Activated naive CD4-positive, alpha-beta T cell treated with anti-CD3 and anti-CD28 coated beads, Interleukin-2, amount 10 ng/mL, durations not matched to agents 7 days and 5 days (primary cell): ENCODE measurements around the gene ORC2.
"Not testable (repeated sequence)": the region's sequence is repeated elsewhere in the genome, so short reads cannot be mapped to it uniquely, and the experiment has no call there.

Experiments
- CTCF ChIA-PET: fragments of 350-600 bp; sonication (Branson Sonifier 250); formaldehyde crosslinking; loops from one replicate; lab custom pipeline; 2021; ENCODE audit warnings: antibody characterized with exemption; lab: Charles Lee
- DNase-seq: peaks from one replicate; pipeline ENCODE4 v3.0.0-alpha.2; 2020
- H3K27ac Mint-ChIP-seq: one replicate; pipeline ENCODE4 v1.8.0; 2021; ENCODE audit warnings: mild to moderate bottlenecking, moderate library complexity, mixed read lengths
- H3K27me3 Mint-ChIP-seq: one replicate; pipeline ENCODE4 v1.8.0; 2021; ENCODE audit warnings: mild to moderate bottlenecking, mixed read lengths
- H3K36me3 Mint-ChIP-seq: one replicate; pipeline ENCODE4 v1.8.0; 2021; ENCODE audit warnings: mixed read lengths
- H3K4me1 Mint-ChIP-seq: one replicate; pipeline ENCODE4 v1.8.0; 2021; ENCODE audit warnings: mixed read lengths
- H3K4me3 Mint-ChIP-seq: one replicate; pipeline ENCODE4 v1.8.0; 2021; ENCODE audit warnings: mild to moderate bottlenecking, moderate library complexity, mixed read lengths
- H3K9me3 Mint-ChIP-seq: one replicate; pipeline ENCODE4 v1.8.0; 2021; ENCODE audit warnings: mixed read lengths

Gene ORC2

GRCh38 chr2:200909958-200910357 is 53.5 kb downstream of the ORC2 start:
- Mint-ChIP-seq H3K36me3 (peaks cover 33% of the 10 kb centered on the region), H3K9me3 (no peaks in the 10 kb centered on the region), H3K27me3 (no peaks in the 10 kb centered on the region), H3K27ac (no peak overlapping the region), H3K4me3 (no peak overlapping the region), H3K4me1 (no peaks in the 10 kb centered on the region)
- CTCF ChIA-PET: interaction anchor here (2.8 kb wide), 1 partner anchor 159 kb away, joined by 8 read pairs; no protein-coding TSS in a partner anchor
- no peak for DNase-seq

DNA sequence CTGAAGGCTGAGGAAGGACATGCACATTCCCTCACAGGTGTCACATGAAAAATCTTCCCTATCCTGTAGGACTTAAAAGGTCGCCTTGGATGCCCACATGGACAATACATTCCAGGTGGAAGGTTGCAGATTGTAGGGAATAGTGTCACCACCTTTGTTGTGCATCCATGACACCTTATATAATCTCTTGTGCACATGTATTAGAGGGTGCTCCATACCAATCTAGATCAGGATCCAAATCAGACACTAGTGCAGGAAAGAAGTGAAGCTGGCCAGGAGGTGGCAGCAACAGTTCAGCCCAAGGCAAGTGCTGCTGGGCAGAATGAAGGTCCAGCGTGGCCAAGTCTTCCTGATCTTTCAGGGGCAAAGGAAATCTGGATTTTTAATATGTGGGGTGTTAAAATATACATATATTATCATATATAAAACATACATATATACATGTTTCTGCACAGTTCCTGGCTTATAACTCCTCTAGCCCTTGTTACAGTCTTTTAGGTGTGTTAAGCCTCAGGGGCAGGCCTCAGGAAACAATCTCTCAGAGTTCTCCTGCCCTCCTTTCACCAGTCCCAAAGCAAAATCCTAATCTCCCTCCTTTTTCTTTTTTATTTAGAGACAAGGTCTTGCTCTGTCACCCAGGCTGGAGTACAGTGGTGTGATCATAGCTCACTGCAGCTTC is 57.7 kb downstream of the ORC2 start:
- H3K9me3 Mint-ChIP-seq: no peaks in the 10 kb centered on the region
- H3K27ac Mint-ChIP-seq: peak overlapping the region; percentile 38
- CTCF ChIA-PET: interaction anchor here (0.6 to 6.1 kb wide), 21 partner anchors 8 to 327 kb away, joined by 3 to 104 read pairs (median 4); partner anchors contain the start of genes CASP10, HYCC2, NDUFB3 and NIF3L1
- H3K27me3 Mint-ChIP-seq: no peaks in the 10 kb centered on the region
- H3K36me3 Mint-ChIP-seq: peaks cover 35% of the 10 kb centered on the region
- H3K4me1 Mint-ChIP-seq: peaks cover 9% of the 10 kb centered on the region
- DNase-seq: peak; percentile 75
- H3K4me3 Mint-ChIP-seq: no peak overlapping the region

GRCh38 chr2:200901459-200902072 is 61.9 kb downstream of the ORC2 start:
- H3K36me3 Mint-ChIP-seq: peaks cover 51% of the 10 kb centered on the region

DNA sequence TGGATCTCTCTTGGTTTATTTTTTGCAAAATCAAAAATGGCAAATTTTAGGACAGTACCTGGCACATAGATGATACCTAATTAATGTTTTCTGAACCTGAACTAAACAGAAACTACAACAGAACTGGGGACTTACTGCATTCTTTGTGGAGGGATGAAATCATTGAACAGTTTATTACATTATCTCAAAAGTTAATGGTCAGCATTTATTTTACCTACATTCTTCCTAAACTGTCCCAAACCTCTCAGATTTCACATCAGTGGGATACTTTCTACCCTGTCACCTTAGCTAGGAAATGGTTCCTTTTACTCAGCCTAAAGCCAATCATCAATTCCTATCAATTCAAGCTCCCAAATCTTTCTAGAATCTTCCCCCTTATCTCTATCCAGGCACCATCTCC is 64.0 kb downstream of the ORC2 start:
- Mint-ChIP-seq H3K36me3 (peaks cover 54% of the 10 kb centered on the region), H3K4me3 (no peak overlapping the region), H3K4me1 (peaks cover 11% of the 10 kb centered on the region), H3K9me3 (no peaks in the 10 kb centered on the region), H3K27me3 (no peaks in the 10 kb centered on the region), H3K27ac (no peak overlapping the region)
- DNase-seq: no peak
- CTCF ChIA-PET: interaction anchor here (2.5 kb wide), 1 partner anchor 10 kb away, joined by 14 read pairs; the partner anchor contains the start of gene NIF3L1

More at GRCh38 chr2:200901459-200902072, 61.9 kb downstream of the ORC2 start:
- Mint-ChIP-seq H3K27me3 (no peaks in the 10 kb centered on the region), H3K4me3 (no peak overlapping the region), H3K9me3 (no peaks in the 10 kb centered on the region), H3K27ac (peak overlapping the region; percentile 75), H3K4me1 (peaks cover 11% of the 10 kb centered on the region)
- peak; percentile 84 for DNase-seq
- CTCF ChIA-PET: interaction anchor here (0.7 to 3.5 kb wide), 31 partner anchors 9 to 331 kb away, joined by 3 to 30 read pairs (median 4); partner anchors contain the start of genes CASP10, CLK1, HYCC2 and NDUFB3

GRCh38 chr2:200888704-200889625 is 74.5 kb downstream of the ORC2 start, which contains the start of the genes NIF3L1 and PPIL3:
NIF3L1 (plus strand) TSS chr2:200889371; CDS start chr2:200891944, 2,573 bp downstream.
PPIL3 (minus strand) TSS chr2:200889077; CDS start chr2:200887615, 1,462 bp downstream.
- CTCF ChIA-PET: interaction anchor here (0.8 to 1.9 kb wide), 10 partner anchors 10 to 343 kb away, joined by 3 to 14 read pairs (median 5); partner anchors contain the start of genes CASP10 and ORC2
- H3K4me1 Mint-ChIP-seq: peaks cover 60% of the 10 kb centered on the region
- peaks cover 3% of the 10 kb centered on the region for H3K27me3 Mint-ChIP-seq
- H3K9me3 Mint-ChIP-seq: no peaks in the 10 kb centered on the region
- peak within 1 kb of the TSS; percentile 100 for H3K27ac Mint-ChIP-seq
- peaks cover 37% of the 10 kb centered on the region for H3K36me3 Mint-ChIP-seq
- peak within 1 kb of the TSS; percentile 93 for H3K4me3 Mint-ChIP-seq
- peak; percentile 98 for DNase-seq

- peaks cover 24% of the 10 kb centered on the region for H3K4me1 Mint-ChIP-seq
- not testable (repeated sequence) for DNase-seq, H3K27ac Mint-ChIP-seq, H3K9me3 Mint-ChIP-seq, H3K27me3 Mint-ChIP-seq, H3K4me3 Mint-ChIP-seq
- peaks cover 49% of the 10 kb centered on the region for H3K36me3 Mint-ChIP-seq
- CTCF ChIA-PET: interaction anchor here (0.9 kb wide), 1 partner anchor 9 kb away, joined by 3 read pairs; no protein-coding TSS in a partner anchor
Observed at GRCh38 chr2:200881715-200882249, 81.7 kb downstream of the ORC2 start.

DNA sequence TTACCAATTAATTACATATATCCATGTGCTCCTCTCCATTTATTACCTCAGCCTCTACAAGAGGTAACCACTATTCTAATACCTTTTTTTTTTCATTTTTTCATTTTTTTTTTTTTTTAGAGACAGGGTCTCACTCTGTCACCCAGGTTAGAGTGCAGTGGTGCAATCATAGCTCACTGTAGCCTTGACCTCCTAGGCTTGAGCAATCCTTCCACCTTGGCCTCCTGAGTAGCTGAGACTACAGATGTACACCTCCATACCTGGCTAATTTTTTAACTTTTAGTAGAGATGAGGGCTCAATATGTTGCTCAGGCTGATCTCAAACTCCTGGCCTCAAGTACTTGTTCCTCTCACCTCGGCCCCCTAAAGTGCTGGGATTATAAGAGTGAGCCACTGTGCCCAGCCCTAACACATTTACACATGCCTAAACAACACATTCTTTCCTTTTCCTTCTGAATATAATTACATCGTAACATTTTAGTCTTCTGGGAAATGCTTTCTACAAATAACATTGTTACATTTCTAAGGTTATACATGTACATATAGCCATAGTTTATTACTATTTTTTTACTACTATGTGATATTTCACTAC is 85.1 kb downstream of the ORC2 start:
- DNase-seq: no peak
- CTCF ChIA-PET: interaction anchor here (0.7 kb wide), 1 partner anchor 393 kb away, joined by 3 read pairs; no protein-coding TSS in a partner anchor

GRCh38 chr2:200877443-200877842 is 86.0 kb downstream of the ORC2 start:
- Mint-ChIP-seq H3K36me3 (peaks cover 51% of the 10 kb centered on the region), H3K4me3 (no peak overlapping the region), H3K9me3 (no peaks in the 10 kb centered on the region), H3K4me1 (peaks cover 5% of the 10 kb centered on the region), H3K27me3 (no peaks in the 10 kb centered on the region), H3K27ac (no peak overlapping the region)
- no peak for DNase-seq
- CTCF ChIA-PET: no interaction called here

More for the DNA sequence above, 85.1 kb downstream of the ORC2 start:
- Mint-ChIP-seq H3K27ac (no peak overlapping the region), H3K4me1 (peaks cover 8% of the 10 kb centered on the region), H3K36me3 (peaks cover 52% of the 10 kb centered on the region), H3K27me3 (no peaks in the 10 kb centered on the region), H3K4me3 (no peak overlapping the region), H3K9me3 (no peaks in the 10 kb centered on the region)

DNA sequence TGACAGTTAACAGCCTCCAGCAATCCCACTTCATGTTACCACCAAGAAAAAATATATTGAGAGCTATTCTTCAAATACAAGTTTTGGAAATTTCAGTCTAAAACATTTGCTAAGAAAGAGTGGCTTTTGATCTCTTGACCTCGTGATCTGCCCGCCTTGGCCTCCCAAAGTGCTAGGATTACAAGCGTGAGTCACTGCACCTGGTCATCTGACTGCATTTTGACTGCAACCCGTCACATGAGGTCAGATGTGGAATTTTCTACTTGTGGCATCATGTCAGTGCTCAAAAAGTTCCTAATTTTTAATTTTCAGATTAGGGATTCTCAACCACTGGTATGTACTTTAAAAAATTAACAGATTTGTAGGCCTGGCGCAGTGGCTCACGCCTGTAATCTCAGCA is 89.9 kb downstream of the ORC2 start:
- H3K4me3 Mint-ChIP-seq: no peak overlapping the region
- H3K27me3 Mint-ChIP-seq: no peaks in the 10 kb centered on the region
- H3K4me1 Mint-ChIP-seq: peaks cover 20% of the 10 kb centered on the region
- H3K9me3 Mint-ChIP-seq: no peaks in the 10 kb centered on the region
- no peak overlapping the region for H3K27ac Mint-ChIP-seq
- CTCF ChIA-PET: no interaction called here
- H3K36me3 Mint-ChIP-seq: peaks cover 46% of the 10 kb centered on the region
- no peak for DNase-seq

GRCh38 chr2:200871151-200871550 is 92.3 kb downstream of the ORC2 start:
- CTCF ChIA-PET: no interaction called here
- Mint-ChIP-seq H3K27me3 (no peaks in the 10 kb centered on the region), H3K4me1 (peaks cover 28% of the 10 kb centered on the region), H3K36me3 (peaks cover 41% of the 10 kb centered on the region), H3K4me3 (no peak overlapping the region), H3K27ac (no peak overlapping the region), H3K9me3 (no peaks in the 10 kb centered on the region)
- no peak for DNase-seq

DNA sequence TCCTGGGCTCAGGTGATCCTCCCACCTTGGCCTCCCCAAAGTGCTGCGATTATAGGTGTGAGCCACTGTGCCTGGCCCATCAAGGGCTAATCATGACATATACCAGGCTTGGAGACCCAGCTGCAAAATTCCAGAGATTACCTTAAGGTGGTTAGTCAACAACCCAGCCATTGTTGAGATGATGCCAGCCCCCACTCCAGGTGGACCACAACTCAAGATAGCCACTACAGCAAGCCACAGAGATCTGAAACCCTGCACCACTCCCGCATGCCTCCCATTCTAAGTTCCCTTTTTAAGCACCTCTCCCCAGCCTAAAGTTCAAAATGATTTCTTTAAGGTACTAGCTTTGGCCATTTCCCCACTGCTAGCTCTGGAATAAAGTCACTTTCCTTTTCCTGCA is 94.4 kb downstream of the ORC2 start:
- CTCF ChIA-PET: no interaction called here
- DNase-seq: no peak
- H3K4me3 Mint-ChIP-seq: no peak overlapping the region
- H3K27ac Mint-ChIP-seq: peak overlapping the region; percentile 37
- H3K9me3 Mint-ChIP-seq: no peaks in the 10 kb centered on the region
- H3K36me3 Mint-ChIP-seq: peaks cover 29% of the 10 kb centered on the region
- H3K4me1 Mint-ChIP-seq: peaks cover 40% of the 10 kb centered on the region
- H3K27me3 Mint-ChIP-seq: peaks cover 7% of the 10 kb centered on the region

DNA sequence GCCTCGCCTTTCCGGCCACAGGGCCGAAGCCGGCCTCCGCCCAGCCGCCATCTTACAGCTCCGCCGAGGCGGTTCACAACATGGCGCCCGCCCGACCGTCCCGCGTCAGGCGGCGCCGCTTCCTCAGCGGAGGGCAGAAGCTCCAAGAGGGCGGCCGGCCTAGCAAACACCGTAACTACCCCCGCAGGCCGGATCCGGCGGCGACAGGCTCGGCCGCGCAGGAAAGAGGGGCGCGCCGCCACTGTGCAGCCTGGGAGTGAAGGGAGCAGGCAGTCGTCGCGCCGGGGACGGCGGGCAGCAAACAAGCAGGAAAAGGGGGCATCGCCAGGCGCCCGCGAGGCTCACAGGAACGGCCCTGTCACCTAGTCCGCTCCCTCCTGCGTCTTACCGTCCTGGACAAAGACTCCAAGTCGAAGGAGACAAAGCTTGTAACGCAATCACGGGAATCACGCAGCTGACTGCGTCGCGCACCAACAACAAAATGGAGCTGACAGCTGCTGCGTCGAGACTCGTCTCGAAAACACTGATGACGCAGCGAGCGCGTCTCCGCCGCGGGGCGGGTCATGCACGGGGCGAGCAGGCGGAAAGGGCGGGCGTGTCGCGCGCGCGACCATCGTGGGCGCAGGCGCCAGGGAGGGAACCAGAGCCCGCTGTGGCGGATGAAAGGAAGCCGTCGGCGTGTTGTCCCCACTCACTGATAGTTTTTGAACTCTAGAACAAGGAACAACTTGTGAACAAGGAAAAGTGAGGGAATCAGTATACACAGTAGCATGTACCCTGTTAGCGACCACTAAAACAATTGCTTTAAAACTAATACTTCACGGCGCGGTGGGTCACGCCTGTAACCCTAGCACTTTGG is 99.1 kb downstream of the ORC2 start, which contains the start of gene CLK1:
TSS of gene CLK1 (minus strand) at position 483 of the 859 bp plus-strand sequence. CDS start 2,796 bp downstream, outside the sequence.
- Mint-ChIP-seq H3K36me3 (peaks cover 49% of the 10 kb centered on the region), H3K4me3 (peak within 1 kb of the TSS; percentile 89), H3K27me3 (peaks cover 7% of the 10 kb centered on the region), H3K9me3 (no peaks in the 10 kb centered on the region), H3K27ac (peak within 1 kb of the TSS; percentile 97), H3K4me1 (peaks cover 52% of the 10 kb centered on the region)
- CTCF ChIA-PET: interaction anchor here (0.7 to 1.6 kb wide), 5 partner anchors 26 to 368 kb away, joined by 3 to 5 read pairs (median 3); no protein-coding TSS in a partner anchor
- DNase-seq: peak; percentile 98
